Measurements from ENCODE around the gene PPP2R2C. TPM values are rescaled to one million over a fixed set of nuclear protein-coding genes. Genes with fewer than 3 reads are reported as not detected.
A peak's percentile ranks its signal among the peaks of the same experiment; 100 is the strongest.

PPP2R2C gene
- total and polyA plus RNA-seq, 2 experiments from 2014 or later: 1.3 to 9.2 TPM

DNA sequence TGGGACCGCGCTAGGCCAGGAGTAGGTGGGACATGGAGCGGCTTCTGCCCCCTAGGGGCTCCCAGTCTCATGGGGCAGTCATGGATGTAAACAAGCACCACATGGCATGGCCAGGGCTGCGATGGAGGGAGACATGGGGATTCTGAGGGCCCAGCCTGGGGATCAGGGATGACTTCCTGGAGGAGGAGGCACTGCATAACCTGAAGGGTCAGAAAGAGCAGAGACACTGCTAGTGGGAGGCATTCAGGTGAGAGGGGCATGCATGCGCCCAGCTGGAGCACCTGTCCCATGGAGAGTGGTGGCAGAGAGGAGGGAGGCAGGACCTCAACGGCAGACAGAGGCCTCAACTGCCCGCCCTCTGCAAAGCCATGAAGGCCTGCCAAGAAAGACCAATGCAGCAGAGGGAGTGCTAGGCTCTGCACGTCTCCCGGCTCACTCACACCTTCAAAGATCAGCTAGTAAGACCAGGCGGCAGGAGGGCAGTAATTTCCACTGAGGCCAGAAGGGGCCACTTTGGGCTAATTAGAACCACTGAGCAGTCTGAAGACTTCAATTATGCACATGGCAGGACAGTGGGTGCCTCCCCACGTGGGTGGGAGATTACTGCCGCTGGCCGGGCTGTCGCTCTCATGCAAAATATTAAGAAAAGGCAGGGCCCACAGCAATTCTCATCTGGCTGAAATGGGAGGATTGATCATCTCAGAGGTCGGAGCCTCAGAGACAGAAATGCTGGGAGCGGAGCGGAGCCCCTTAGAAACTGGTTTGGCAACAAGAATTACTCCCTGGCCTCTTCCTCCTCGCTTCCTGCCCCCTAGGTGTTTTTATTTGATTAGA lies 69.6 kb downstream of the PPP2R2C start:
- no peak overlapping the region for H3K4me2 ChIP-seq
- H3K27ac ChIP-seq (ENCODE audit: low read depth): no peak overlapping the region
- H3K36me3 ChIP-seq (ENCODE audit: insufficient read depth): no peaks in the 10 kb centered on the region
- no peak overlapping the region for H3K4me3 ChIP-seq
- H3K4me1 Mint-ChIP-seq: peaks cover 47% of the 10 kb centered on the region
- peak; percentile 84 for ATAC-seq
- no peaks in the 10 kb centered on the region for H3K9me3 Mint-ChIP-seq
- DNase-seq (ENCODE audit: low spot score): peak; percentile 53
- no peak overlapping the region; the same call in 1 of the 2 replicates for H3K27ac Mint-ChIP-seq
- peaks cover 9% of the 10 kb centered on the region for H3K4me1 ChIP-seq (ENCODE audit: insufficient read depth)
- H3K27me3 Mint-ChIP-seq (ENCODE audit: insufficient read depth, low read depth, poor library complexity): peaks cover 22% of the 10 kb centered on the region
- no peaks in the 10 kb centered on the region for H4K20me1 ChIP-seq (replicated peaks; ENCODE audit: insufficient read depth)
- H2AFZ ChIP-seq: peak overlapping the region; percentile 47; the same call in 1 of the 2 replicates
- no peaks in the 10 kb centered on the region for H3K9me2 ChIP-seq (ENCODE audit: insufficient read depth)
- no peak for TF ChIP-seq ZNF331 (CRISPR knock-in tag; IDR thresholded peaks at IDR 0.05; ENCODE audit: low read depth)
- TF ChIP-seq, protein P1, sequence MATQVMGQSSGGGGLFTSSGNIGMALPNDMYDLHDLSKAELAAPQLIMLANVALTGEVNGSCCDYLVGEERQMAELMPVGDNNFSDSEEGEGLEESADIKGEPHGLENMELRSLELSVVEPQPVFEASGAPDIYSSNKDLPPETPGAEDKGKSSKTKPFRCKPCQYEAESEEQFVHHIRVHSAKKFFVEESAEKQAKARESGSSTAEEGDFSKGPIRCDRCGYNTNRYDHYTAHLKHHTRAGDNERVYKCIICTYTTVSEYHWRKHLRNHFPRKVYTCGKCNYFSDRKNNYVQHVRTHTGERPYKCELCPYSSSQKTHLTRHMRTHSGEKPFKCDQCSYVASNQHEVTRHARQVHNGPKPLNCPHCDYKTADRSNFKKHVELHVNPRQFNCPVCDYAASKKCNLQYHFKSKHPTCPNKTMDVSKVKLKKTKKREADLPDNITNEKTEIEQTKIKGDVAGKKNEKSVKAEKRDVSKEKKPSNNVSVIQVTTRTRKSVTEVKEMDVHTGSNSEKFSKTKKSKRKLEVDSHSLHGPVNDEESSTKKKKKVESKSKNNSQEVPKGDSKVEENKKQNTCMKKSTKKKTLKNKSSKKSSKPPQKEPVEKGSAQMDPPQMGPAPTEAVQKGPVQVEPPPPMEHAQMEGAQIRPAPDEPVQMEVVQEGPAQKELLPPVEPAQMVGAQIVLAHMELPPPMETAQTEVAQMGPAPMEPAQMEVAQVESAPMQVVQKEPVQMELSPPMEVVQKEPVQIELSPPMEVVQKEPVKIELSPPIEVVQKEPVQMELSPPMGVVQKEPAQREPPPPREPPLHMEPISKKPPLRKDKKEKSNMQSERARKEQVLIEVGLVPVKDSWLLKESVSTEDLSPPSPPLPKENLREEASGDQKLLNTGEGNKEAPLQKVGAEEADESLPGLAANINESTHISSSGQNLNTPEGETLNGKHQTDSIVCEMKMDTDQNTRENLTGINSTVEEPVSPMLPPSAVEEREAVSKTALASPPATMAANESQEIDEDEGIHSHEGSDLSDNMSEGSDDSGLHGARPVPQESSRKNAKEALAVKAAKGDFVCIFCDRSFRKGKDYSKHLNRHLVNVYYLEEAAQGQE (IDR thresholded peaks at IDR 0.05; ENCODE audit: unreplicated experiment): no peak
- TF ChIP-seq, protein P2, sequence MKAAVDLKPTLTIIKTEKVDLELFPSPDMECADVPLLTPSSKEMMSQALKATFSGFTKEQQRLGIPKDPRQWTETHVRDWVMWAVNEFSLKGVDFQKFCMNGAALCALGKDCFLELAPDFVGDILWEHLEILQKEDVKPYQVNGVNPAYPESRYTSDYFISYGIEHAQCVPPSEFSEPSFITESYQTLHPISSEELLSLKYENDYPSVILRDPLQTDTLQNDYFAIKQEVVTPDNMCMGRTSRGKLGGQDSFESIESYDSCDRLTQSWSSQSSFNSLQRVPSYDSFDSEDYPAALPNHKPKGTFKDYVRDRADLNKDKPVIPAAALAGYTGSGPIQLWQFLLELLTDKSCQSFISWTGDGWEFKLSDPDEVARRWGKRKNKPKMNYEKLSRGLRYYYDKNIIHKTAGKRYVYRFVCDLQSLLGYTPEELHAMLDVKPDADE (IDR thresholded peaks at IDR 0.05): no peak
- TF ChIP-seq, protein P3, sequence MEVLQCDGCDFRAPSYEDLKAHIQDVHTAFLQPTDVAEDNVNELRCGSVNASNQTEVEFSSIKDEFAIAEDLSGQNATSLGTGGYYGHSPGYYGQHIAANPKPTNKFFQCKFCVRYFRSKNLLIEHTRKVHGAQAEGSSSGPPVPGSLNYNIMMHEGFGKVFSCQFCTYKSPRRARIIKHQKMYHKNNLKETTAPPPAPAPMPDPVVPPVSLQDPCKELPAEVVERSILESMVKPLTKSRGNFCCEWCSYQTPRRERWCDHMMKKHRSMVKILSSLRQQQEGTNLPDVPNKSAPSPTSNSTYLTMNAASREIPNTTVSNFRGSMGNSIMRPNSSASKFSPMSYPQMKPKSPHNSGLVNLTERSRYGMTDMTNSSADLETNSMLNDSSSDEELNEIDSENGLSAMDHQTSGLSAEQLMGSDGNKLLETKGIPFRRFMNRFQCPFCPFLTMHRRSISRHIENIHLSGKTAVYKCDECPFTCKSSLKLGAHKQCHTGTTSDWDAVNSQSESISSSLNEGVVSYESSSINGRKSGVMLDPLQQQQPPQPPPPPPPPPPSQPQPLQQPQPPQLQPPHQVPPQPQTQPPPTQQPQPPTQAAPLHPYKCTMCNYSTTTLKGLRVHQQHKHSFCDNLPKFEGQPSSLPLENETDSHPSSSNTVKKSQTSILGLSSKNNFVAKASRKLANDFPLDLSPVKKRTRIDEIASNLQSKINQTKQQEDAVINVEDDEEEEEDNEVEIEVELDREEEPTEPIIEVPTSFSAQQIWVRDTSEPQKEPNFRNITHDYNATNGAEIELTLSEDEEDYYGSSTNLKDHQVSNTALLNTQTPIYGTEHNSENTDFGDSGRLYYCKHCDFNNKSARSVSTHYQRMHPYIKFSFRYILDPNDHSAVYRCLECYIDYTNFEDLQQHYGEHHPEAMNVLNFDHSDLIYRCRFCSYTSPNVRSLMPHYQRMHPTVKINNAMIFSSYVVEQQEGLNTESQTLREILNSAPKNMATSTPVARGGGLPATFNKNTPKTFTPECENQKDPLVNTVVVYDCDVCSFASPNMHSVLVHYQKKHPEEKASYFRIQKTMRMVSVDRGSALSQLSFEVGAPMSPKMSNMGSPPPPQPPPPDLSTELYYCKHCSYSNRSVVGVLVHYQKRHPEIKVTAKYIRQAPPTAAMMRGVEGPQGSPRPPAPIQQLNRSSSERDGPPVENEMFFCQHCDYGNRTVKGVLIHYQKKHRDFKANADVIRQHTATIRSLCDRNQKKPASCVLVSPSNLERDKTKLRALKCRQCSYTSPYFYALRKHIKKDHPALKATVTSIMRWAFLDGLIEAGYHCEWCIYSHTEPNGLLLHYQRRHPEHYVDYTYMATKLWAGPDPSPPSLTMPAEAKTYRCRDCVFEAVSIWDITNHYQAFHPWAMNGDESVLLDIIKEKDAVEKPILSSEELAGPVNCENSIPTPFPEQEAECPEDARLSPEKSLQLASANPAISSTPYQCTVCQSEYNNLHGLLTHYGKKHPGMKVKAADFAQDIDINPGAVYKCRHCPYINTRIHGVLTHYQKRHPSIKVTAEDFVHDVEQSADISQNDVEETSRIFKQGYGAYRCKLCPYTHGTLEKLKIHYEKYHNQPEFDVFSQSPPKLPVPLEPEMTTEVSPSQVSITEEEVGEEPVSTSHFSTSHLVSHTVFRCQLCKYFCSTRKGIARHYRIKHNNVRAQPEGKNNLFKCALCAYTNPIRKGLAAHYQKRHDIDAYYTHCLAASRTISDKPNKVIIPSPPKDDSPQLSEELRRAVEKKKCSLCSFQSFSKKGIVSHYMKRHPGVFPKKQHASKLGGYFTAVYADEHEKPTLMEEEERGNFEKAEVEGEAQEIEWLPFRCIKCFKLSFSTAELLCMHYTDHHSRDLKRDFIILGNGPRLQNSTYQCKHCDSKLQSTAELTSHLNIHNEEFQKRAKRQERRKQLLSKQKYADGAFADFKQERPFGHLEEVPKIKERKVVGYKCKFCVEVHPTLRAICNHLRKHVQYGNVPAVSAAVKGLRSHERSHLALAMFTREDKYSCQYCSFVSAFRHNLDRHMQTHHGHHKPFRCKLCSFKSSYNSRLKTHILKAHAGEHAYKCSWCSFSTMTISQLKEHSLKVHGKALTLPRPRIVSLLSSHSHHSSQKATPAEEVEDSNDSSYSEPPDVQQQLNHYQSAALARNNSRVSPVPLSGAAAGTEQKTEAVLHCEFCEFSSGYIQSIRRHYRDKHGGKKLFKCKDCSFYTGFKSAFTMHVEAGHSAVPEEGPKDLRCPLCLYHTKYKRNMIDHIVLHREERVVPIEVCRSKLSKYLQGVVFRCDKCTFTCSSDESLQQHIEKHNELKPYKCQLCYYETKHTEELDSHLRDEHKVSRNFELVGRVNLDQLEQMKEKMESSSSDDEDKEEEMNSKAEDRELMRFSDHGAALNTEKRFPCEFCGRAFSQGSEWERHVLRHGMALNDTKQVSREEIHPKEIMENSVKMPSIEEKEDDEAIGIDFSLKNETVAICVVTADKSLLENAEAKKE (CRISPR knock-in tag; IDR thresholded peaks at IDR 0.05): no peak
- TF ChIP-seq, protein P4, sequence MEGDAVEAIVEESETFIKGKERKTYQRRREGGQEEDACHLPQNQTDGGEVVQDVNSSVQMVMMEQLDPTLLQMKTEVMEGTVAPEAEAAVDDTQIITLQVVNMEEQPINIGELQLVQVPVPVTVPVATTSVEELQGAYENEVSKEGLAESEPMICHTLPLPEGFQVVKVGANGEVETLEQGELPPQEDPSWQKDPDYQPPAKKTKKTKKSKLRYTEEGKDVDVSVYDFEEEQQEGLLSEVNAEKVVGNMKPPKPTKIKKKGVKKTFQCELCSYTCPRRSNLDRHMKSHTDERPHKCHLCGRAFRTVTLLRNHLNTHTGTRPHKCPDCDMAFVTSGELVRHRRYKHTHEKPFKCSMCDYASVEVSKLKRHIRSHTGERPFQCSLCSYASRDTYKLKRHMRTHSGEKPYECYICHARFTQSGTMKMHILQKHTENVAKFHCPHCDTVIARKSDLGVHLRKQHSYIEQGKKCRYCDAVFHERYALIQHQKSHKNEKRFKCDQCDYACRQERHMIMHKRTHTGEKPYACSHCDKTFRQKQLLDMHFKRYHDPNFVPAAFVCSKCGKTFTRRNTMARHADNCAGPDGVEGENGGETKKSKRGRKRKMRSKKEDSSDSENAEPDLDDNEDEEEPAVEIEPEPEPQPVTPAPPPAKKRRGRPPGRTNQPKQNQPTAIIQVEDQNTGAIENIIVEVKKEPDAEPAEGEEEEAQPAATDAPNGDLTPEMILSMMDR (conservative IDR thresholded peaks at IDR 0.05; ENCODE audit: low read depth in 2 of 2): peak; percentile 21 to 52; a peak in 2 of 4 replicates
- no peaks in the 10 kb centered on the region for H3F3A ChIP-seq (replicated peaks; ENCODE audit: low read depth)
- no peaks in the 10 kb centered on the region for H3K27me3 ChIP-seq (ENCODE audit: insufficient read depth)
- no peak overlapping the region for H3K4me3 Mint-ChIP-seq
- no peaks in the 10 kb centered on the region for H3K79me2 ChIP-seq (replicated peaks; ENCODE audit: insufficient read depth)
- H3K36me3 Mint-ChIP-seq (ENCODE audit: low read depth): no peaks in the 10 kb centered on the region

Measured in GM23338 (cell line).